IMR-90 (cell line): ENCODE results near the gene RASGRP1. TPM values are rescaled to one million over a fixed set of nuclear protein-coding genes. Genes with fewer than 3 reads are reported as not detected.

Experiments
- ATAC-seq: fragments of 200-7000 bp; cut with Tn5 transposase; 2 replicates; pipeline ENCODE4 v1.9.1; 2020; ENCODE audit warnings: low read depth, mild to moderate bottlenecking, moderate library complexity
- BruUV-seq: library from RNA; stranded (reverse); fragments of 400-500 nt; replicated peaks from 2 replicates; lab custom pipeline; 2021; lab: Mats Ljungman, UMichigan
- CTCF ChIA-PET: fragments of 300-600 bp; formaldehyde crosslinking; extraction: SDS; loops from one replicate; lab custom pipeline; 2021; ENCODE audit warnings: antibody characterized with exemption; lab: Yijun Ruan, JAX
- POLR2A ChIA-PET: fragments of 300-600 bp; sonication (Branson Sonifier 250); formaldehyde crosslinking; loops from one replicate; lab custom pipeline; 2022; ENCODE audit warnings: antibody characterized with exemption; ENCODE audit not compliant: unreplicated experiment; lab: Charles Lee
- DNase-seq: peaks from one replicate; pipeline ENCODE4 v3.0.0; 2013
- H2AFZ ChIP-seq: replicated peaks from 2 replicates; pipeline ENCODE3; 2013; ENCODE audit warnings: low read length, mild to moderate bottlenecking; ENCODE audit not compliant: poor library complexity
- H2AK5ac ChIP-seq: 2 replicates; pipeline ENCODE4 v1.6.1; 2013; ENCODE audit warnings: low read depth, low read length, inconsistent platforms
- H2AK9ac ChIP-seq: replicated peaks from 2 replicates; pipeline ENCODE3; 2013; ENCODE audit warnings: mild to moderate bottlenecking, low read depth, low read length, moderate library complexity; ENCODE audit not compliant: poor library complexity
- H2BK120ac ChIP-seq: 2 replicates; pipeline ENCODE4 v1.6.1; 2013; ENCODE audit warnings: low read depth, low read length, inconsistent platforms
- H2BK15ac ChIP-seq: 3 replicates; pipeline ENCODE4 v1.6.1; 2013; ENCODE audit warnings: low read depth, low read length, inconsistent platforms
- H2BK20ac ChIP-seq: 2 replicates; pipeline ENCODE4 v1.6.1; 2013; ENCODE audit warnings: low read depth, mild to moderate bottlenecking, inconsistent platforms, low read length, moderate library complexity
- H2BK5ac ChIP-seq: 2 replicates; pipeline ENCODE4 v1.6.1; 2013; ENCODE audit warnings: mild to moderate bottlenecking, low read depth, low read length, inconsistent platforms; ENCODE audit not compliant: poor library complexity, severe bottlenecking
- H3K14ac ChIP-seq: replicated peaks from 2 replicates; pipeline ENCODE4 v1.6.1; 2013; ENCODE audit warnings: low read depth, low read length, inconsistent platforms
- H3K18ac ChIP-seq: 2 replicates; pipeline ENCODE4 v1.6.1; 2013; ENCODE audit warnings: low read depth, low read length, control low read depth
- H3K23ac ChIP-seq: 2 replicates; pipeline ENCODE4 v1.6.1; 2013; ENCODE audit warnings: low read depth, low read length, inconsistent platforms
- H3K27ac ChIP-seq: 2 replicates; pipeline ENCODE4 v1.5.1; 2013; ENCODE audit warnings: mild to moderate bottlenecking, control low read depth, low read length; ENCODE audit not compliant: insufficient read depth
- H3K27me3 ChIP-seq: 2 replicates; pipeline ENCODE4 v1.6.1; 2013; ENCODE audit warnings: low read length; ENCODE audit not compliant: control insufficient read depth, insufficient read depth
- H3K36me3 ChIP-seq: 2 replicates; pipeline ENCODE4 v1.6.1; 2013; ENCODE audit warnings: low read length, mixed read lengths; ENCODE audit not compliant: control insufficient read depth, insufficient read depth
- H3K4ac ChIP-seq: 2 replicates; pipeline ENCODE4 v1.6.1; 2013; ENCODE audit warnings: low read depth, low read length, inconsistent platforms
- H3K4me1 ChIP-seq: 2 replicates; pipeline ENCODE4 v1.6.1; 2013; ENCODE audit warnings: low read length, mixed read lengths; ENCODE audit not compliant: control insufficient read depth, insufficient read depth
- H3K4me2 ChIP-seq: 2 replicates; pipeline ENCODE4 v1.6.1; 2013; ENCODE audit warnings: low read depth, mild to moderate bottlenecking, control low read depth, low read length, moderate library complexity
- H3K4me3 ChIP-seq: 2 replicates; pipeline ENCODE4 v1.5.1; 2013; ENCODE audit warnings: low read depth, mild to moderate bottlenecking, control low read depth, low read length, moderate library complexity; ENCODE audit not compliant: insufficient read depth
- H3K56ac ChIP-seq: 2 replicates; pipeline ENCODE4 v1.6.1; 2013; ENCODE audit warnings: low read length, inconsistent platforms; ENCODE audit not compliant: insufficient read depth; ENCODE audit errors: extremely low read depth
- H3K79me1 ChIP-seq, 2 experiments: 2 replicates each; pipeline ENCODE4 v1.6.1; 2013; ENCODE audit warnings: low read length in 2 of 2, inconsistent platforms in 1 of 2, low read depth in 1 of 2
- H3K9ac ChIP-seq: 2 replicates; pipeline ENCODE4 v1.6.1; 2013; ENCODE audit warnings: low read depth, low read length, control low read depth
- H3K9me1 ChIP-seq: 2 replicates; pipeline ENCODE4 v1.6.1; 2013; ENCODE audit warnings: low read length, inconsistent platforms; ENCODE audit not compliant: insufficient read depth
- H3K9me3 ChIP-seq: 2 replicates; pipeline ENCODE4 v1.6.1; 2013; ENCODE audit warnings: low read length; ENCODE audit not compliant: control insufficient read depth, insufficient read depth
- H4K20me1 ChIP-seq: 2 replicates; pipeline ENCODE4 v1.6.1; 2013; ENCODE audit warnings: low read length, inconsistent platforms; ENCODE audit not compliant: insufficient read depth
- H4K5ac ChIP-seq: 2 replicates; pipeline ENCODE4 v1.6.1; 2013; ENCODE audit warnings: mild to moderate bottlenecking, low read depth, low read length, control low read depth
- H4K8ac ChIP-seq, 2 experiments: 2 replicates each; pipeline ENCODE4 v1.6.1; 2013; ENCODE audit warnings: low read depth in 2 of 2, low read length in 2 of 2, control low read depth in 1 of 2, inconsistent platforms in 1 of 2
- H4K91ac ChIP-seq: 2 replicates; pipeline ENCODE4 v1.6.1; 2013; ENCODE audit warnings: low read depth, low read length, inconsistent platforms; ENCODE audit not compliant: insufficient read depth
- BHLHE40 ChIP-seq: fragments of 150-350 bp; IDR thresholded peaks from 2 replicates; pipeline ENCODE4 v1.6.1; 2016; ENCODE audit warnings: mild to moderate bottlenecking, low read depth, low read length
- CHD1 ChIP-seq: IDR thresholded peaks from 2 replicates; pipeline ENCODE4 v1.6.1; 2012; ENCODE audit warnings: low read depth, low read length, improper control_type of control experiment
- CTCF ChIP-seq: conservative IDR thresholded peaks from 2 replicates; pipeline ENCODE4 v1.5.1; 2012; ENCODE audit warnings: mild to moderate bottlenecking, low read depth, low read length, improper control_type of control experiment
- FOS ChIP-seq: fragments of 150-350 bp; IDR thresholded peaks from 2 replicates; pipeline ENCODE4 v1.6.1; 2016; ENCODE audit warnings: low read depth, low read length
- MAFK ChIP-seq: IDR thresholded peaks from 2 replicates; pipeline ENCODE4 v1.6.1; 2012; ENCODE audit warnings: low read depth, low read length, improper control_type of control experiment
- MAZ ChIP-seq: IDR thresholded peaks from 2 replicates; pipeline ENCODE4 v1.6.1; 2012; ENCODE audit warnings: low read depth, mild to moderate bottlenecking, low read length, improper control_type of control experiment, moderate library complexity, borderline replicate concordance
- MXI1 ChIP-seq: IDR thresholded peaks from 2 replicates; pipeline ENCODE4 v1.6.1; 2012; ENCODE audit warnings: low read depth, mild to moderate bottlenecking, low read length, moderate library complexity, borderline replicate concordance
- NFE2L2 ChIP-seq: fragments of 150-350 bp; IDR thresholded peaks from 2 replicates; pipeline ENCODE4 v1.6.1; 2016; ENCODE audit warnings: low read depth, mild to moderate bottlenecking, low read length
- POLR2A ChIP-seq: IDR thresholded peaks from 2 replicates; pipeline ENCODE4 v1.6.1; 2012; ENCODE audit warnings: mild to moderate bottlenecking, low read depth, low read length
- RAD21 ChIP-seq: IDR thresholded peaks from 2 replicates; pipeline ENCODE4 v1.6.1; 2012; ENCODE audit warnings: low read length, improper control_type of control experiment
- RCOR1 ChIP-seq: IDR thresholded peaks from 2 replicates; pipeline ENCODE4 v1.6.1; 2012; ENCODE audit warnings: mild to moderate bottlenecking, low read length, improper control_type of control experiment; ENCODE audit not compliant: insufficient replicate concordance
- RFX5 ChIP-seq: IDR thresholded peaks from 2 replicates; pipeline ENCODE4 v1.8.0; 2012; ENCODE audit warnings: low read depth, mild to moderate bottlenecking, low read length, moderate library complexity
- SMC3 ChIP-seq: fragments of 150-350 bp; IDR thresholded peaks from 2 replicates; pipeline ENCODE4 v1.6.1; 2016; ENCODE audit warnings: low read depth, mild to moderate bottlenecking, antibody characterized with exemption, low read length, moderate library complexity
- USF2 ChIP-seq: fragments of 150-350 bp; IDR thresholded peaks from 2 replicates; pipeline ENCODE4 v1.6.1; 2017; ENCODE audit warnings: mild to moderate bottlenecking, antibody characterized with exemption, low read length, low read depth
- WGBS, 2 experiments: methylation state at CpG; one replicate each; pipeline versions ENCODE4 v1.1.5 to v1.1.7; 2013; ENCODE audit warnings: missing lambda C conversion rate in 2 of 2; ENCODE audit not compliant: insufficient read length in 1 of 2; ENCODE audit errors: extremely low coverage in 2 of 2; 5-methylcytosine and 5-hydroxymethylcytosine counted together
- dilution Hi-C: fragments of 300-500 bp; cut with HindIII; formaldehyde crosslinking; loops from one replicate; pipeline ENCODE4 v1.14.3; 2018; ENCODE audit warnings: low sequenced_read_pairs; ENCODE audit not compliant: unreplicated experiment
- in situ Hi-C: fragments of 300-500 bp; cut with MboI; formaldehyde crosslinking; loops from 3 replicates; pipeline ENCODE4 v1.14.3; 2019; ENCODE audit warnings: low sequenced_read_pairs, inconsistent platforms, mixed read lengths
- intact Hi-C: fragments of 100-400 bp; cut with micrococcal nuclease; formaldehyde crosslinking; loops from 2 replicates; pipeline ENCODE4 v1.10.0; 2022
- polyA plus RNA-seq, 3 experiments: library from polyadenylated mRNA; depleted of rRNA; stranded (reverse); fragments of >200 nt; gene quantifications; 2 replicates each; pipeline ENCODE4 v1.2.3, GENCODE V29; 2012; ENCODE audit warnings: low replicate concordance in 1 of 3
- total RNA-seq: library from RNA; depleted of rRNA; stranded (reverse); fragments of >200 nt; gene quantifications from 2 replicates; pipeline ENCODE4 v1.2.3, GENCODE V29; 2012

RASGRP1 gene
- total and polyA plus RNA-seq, 2 of the 4 experiments (the other 2 are of a cell fraction): 1.4 to 3.2 TPM

DNA sequence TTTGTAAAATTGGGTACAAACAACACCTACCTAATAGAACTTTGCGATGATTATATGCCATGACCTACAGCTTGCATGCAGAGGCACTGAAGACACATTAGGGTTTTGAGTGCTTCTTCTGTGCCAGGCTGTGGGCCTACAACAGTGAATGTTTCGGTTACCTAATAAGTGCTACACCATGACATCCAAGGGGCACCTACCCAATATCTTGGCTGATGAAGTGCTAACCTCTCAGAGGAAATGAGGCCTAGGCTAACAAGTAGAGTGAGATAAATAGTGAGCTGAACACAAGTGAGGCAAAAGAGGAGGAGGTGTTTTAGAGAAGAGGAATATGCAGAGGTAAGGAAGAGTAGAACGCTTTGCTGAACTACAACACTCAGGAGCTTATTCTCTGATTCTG, 12.2 kb upstream of the RASGRP1 start:
- ChIA-PET CTCF (no interaction called here), POLR2A (no interaction called here)
- DNase-seq (no peak), ATAC-seq (no peak)
- intact Hi-C loops: no loop called here
- Histone ChIP-seq H2BK15ac (no peak overlapping the region), H3K79me1 (no peaks in the 10 kb centered on the region), H3K9me1 (no peaks in the 10 kb centered on the region), H4K20me1 (no peaks in the 10 kb centered on the region), H2AK5ac (no peak overlapping the region), H4K91ac (no peak overlapping the region), H2AK9ac (no peak overlapping the region), H3K4ac (no peak overlapping the region), H2BK120ac (no peak overlapping the region), H4K8ac (no peak overlapping the region), H3K9me3 (no peaks in the 10 kb centered on the region), H3K4me1 (no peaks in the 10 kb centered on the region), H3K56ac (no peak overlapping the region), H3K36me3 (no peaks in the 10 kb centered on the region), H3K9ac (no peak overlapping the region), H3K27ac (no peak overlapping the region), H3K23ac (no peak overlapping the region), H3K27me3 (peaks cover 48% of the 10 kb centered on the region), H2BK20ac (no peak overlapping the region), H4K5ac (no peak overlapping the region), H3K4me3 (no peak overlapping the region), H2AFZ (no peak overlapping the region), H2BK5ac (no peak overlapping the region), H3K14ac (no peak overlapping the region), H3K4me2 (no peak overlapping the region), H3K18ac (no peak overlapping the region)
- dilution Hi-C loops: no loop called here
- WGBS, 2 experiments: no CpG with 5 or more reads among the region's 3 CpGs
- BruUV-seq: no TSS peak
- in situ Hi-C loops: no loop called here
- TF ChIP-seq NFE2L2 (no peak), POLR2A (no peak), BHLHE40 (no peak), SMC3 (no peak), FOS (no peak), USF2 (no peak), MXI1 (no peak), MAFK (no peak), CHD1 (no peak), RFX5 (no peak), CTCF (no peak), RCOR1 (no peak), RAD21 (no peak), MAZ (no peak)
